Measurements from ENCODE around the gene SH3BGRL3.
"Not testable (repeated sequence)": the region's sequence is repeated elsewhere in the genome, so short reads cannot be mapped to it uniquely, and the experiment has no call there.

Gene SH3BGRL3

GRCh38 chr1:26291433-26291832, 11.5 kb downstream of the SH3BGRL3 start:
- Histone ChIP-seq H3K36me3 (ENCODE audit: insufficient read depth, low read length) (no peaks in the 10 kb centered on the region), H3K4me1 (ENCODE audit: control insufficient read depth, insufficient read depth, low read length, unreplicated experiment) (peaks cover 25% of the 10 kb centered on the region), H3K4me3 (ENCODE audit: low read depth, low read length) (no peak overlapping the region), H3K27me3 (ENCODE audit: insufficient read depth, low read length) (no peaks in the 10 kb centered on the region), H3K27ac (ENCODE audit: low read depth, low read length) (no peak overlapping the region), H2AFZ (ENCODE audit: low read length, unreplicated experiment) (no peak overlapping the region), H3K79me2 (ENCODE audit: control insufficient read depth, insufficient read depth, low read length, unreplicated experiment) (no peaks in the 10 kb centered on the region)

DNA sequence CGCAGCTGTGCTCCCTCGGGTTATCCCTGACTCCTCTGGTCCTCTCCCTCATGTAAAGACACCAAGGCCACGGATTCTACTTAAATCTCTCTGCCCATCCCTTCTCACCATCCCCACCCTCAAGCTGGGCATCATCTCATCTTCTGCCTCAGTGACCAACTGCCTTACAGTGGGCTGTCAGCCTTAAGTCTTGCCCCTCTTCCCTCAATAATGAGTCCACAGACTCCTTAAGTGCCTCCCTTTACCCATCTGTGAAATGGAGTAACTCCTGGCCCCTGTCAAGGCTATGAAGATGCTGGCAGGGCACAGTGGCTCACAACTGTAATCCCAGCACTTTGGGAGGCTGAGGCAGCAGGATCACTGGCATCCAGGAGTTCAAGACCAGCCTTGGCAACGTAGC, 12.1 kb downstream of the SH3BGRL3 start:
- Histone ChIP-seq H3K27ac (ENCODE audit: low read depth, low read length) (no peak overlapping the region), H3K27me3 (ENCODE audit: insufficient read depth, low read length) (no peaks in the 10 kb centered on the region), H3K79me2 (ENCODE audit: control insufficient read depth, insufficient read depth, low read length, unreplicated experiment) (no peaks in the 10 kb centered on the region), H3K4me1 (ENCODE audit: control insufficient read depth, insufficient read depth, low read length, unreplicated experiment) (peaks cover 20% of the 10 kb centered on the region), H3K4me3 (ENCODE audit: low read depth, low read length) (no peak overlapping the region), H3K36me3 (ENCODE audit: insufficient read depth, low read length) (no peaks in the 10 kb centered on the region), H2AFZ (ENCODE audit: low read length, unreplicated experiment) (no peak overlapping the region)

GRCh38 chr1:26292735-26293134, 12.8 kb downstream of the SH3BGRL3 start:
- not testable (repeated sequence) for H2AFZ ChIP-seq (ENCODE audit: low read length, unreplicated experiment); H3K27ac ChIP-seq (ENCODE audit: low read depth, low read length); H3K36me3 ChIP-seq (ENCODE audit: insufficient read depth, low read length); H3K4me3 ChIP-seq (ENCODE audit: low read depth, low read length); H3K79me2 ChIP-seq (ENCODE audit: control insufficient read depth, insufficient read depth, low read length, unreplicated experiment); H3K27me3 ChIP-seq (ENCODE audit: insufficient read depth, low read length)
- H3K4me1 ChIP-seq (ENCODE audit: control insufficient read depth, insufficient read depth, low read length, unreplicated experiment) = peaks cover 14% of the 10 kb centered on the region

- Histone ChIP-seq H3K36me3 (ENCODE audit: insufficient read depth, low read length) (no peaks in the 10 kb centered on the region), H2AFZ (ENCODE audit: low read length, unreplicated experiment) (no peak overlapping the region), H3K4me1 (ENCODE audit: control insufficient read depth, insufficient read depth, low read length, unreplicated experiment) (peaks cover 13% of the 10 kb centered on the region), H3K4me3 (ENCODE audit: low read depth, low read length) (no peak overlapping the region), H3K27me3 (ENCODE audit: insufficient read depth, low read length) (no peaks in the 10 kb centered on the region), H3K27ac (ENCODE audit: low read depth, low read length) (no peak overlapping the region), H3K79me2 (ENCODE audit: control insufficient read depth, insufficient read depth, low read length, unreplicated experiment) (no peaks in the 10 kb centered on the region)
These were observed 14.1 kb downstream of the SH3BGRL3 start for GRCh38 chr1:26293911-26294463.

DNA sequence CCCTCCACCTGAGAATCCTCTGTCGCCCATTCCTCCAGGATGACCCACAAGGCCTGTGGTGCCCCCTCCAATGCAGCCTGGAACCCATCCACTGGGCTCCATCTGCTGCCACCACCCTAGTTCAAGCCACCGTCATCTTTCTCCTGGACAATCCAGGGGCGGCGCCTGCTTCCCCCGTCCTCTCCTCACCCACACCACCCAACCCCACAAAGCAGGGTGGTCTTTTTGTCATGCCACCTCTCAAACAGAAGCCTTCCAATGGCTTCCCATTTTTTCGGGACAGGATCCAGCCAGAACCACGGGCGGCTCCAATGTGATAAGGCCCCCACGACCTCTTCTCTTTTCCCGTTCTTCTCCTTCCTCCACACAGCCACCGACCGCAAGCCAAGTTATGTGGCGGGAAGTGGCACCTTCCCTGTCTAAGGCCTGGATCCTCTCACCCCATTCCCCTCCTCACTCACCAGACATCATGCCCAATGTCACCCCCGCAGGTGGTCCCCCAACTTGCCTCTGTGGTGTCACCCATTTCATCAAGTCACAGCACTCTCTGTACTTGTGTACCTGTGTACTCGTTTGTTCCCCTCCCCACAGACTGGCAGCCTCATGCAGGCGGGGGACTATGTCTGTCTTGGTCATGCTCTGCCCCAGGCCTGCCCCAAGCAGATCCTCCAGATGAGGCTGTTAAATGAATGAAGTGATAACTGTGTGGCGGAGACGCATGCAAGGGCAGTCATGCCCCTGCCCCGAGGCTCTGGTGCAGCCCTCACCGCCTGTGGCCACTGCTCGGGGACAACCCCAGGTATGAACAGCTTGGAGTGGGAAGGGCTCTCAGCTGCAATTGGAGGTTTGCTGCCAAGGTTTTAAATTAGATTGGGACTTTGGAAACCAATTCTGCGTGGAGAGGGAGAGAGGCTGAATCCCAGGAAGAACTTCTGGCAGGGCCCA, 15.6 kb downstream of the SH3BGRL3 start:
- Histone ChIP-seq H3K27ac (ENCODE audit: low read depth, low read length) (no peak overlapping the region), H3K27me3 (ENCODE audit: insufficient read depth, low read length) (no peaks in the 10 kb centered on the region)

GRCh38 chr1:26296340-26297056, 16.6 kb downstream of the SH3BGRL3 start:
- Histone ChIP-seq H3K36me3 (ENCODE audit: insufficient read depth, low read length) (no peaks in the 10 kb centered on the region), H2AFZ (ENCODE audit: low read length, unreplicated experiment) (no peak overlapping the region), H3K4me1 (ENCODE audit: control insufficient read depth, insufficient read depth, low read length, unreplicated experiment) (peaks cover 17% of the 10 kb centered on the region), H3K27ac (ENCODE audit: low read depth, low read length) (no peak overlapping the region), H3K27me3 (ENCODE audit: insufficient read depth, low read length) (no peaks in the 10 kb centered on the region), H3K4me3 (ENCODE audit: low read depth, low read length) (no peak overlapping the region), H3K79me2 (ENCODE audit: control insufficient read depth, insufficient read depth, low read length, unreplicated experiment) (peaks cover 1% of the 10 kb centered on the region)

More for the DNA sequence above, 15.6 kb downstream of the SH3BGRL3 start:
- H3K4me1 ChIP-seq (ENCODE audit: control insufficient read depth, insufficient read depth, low read length, unreplicated experiment) = peaks cover 9% of the 10 kb centered on the region
- H3K79me2 ChIP-seq (ENCODE audit: control insufficient read depth, insufficient read depth, low read length, unreplicated experiment) = no peaks in the 10 kb centered on the region
- H3K4me3 ChIP-seq (ENCODE audit: low read depth, low read length) = no peak overlapping the region
- H3K36me3 ChIP-seq (ENCODE audit: insufficient read depth, low read length) = no peaks in the 10 kb centered on the region
- H2AFZ ChIP-seq (ENCODE audit: low read length, unreplicated experiment) = no peak overlapping the region

DNA sequence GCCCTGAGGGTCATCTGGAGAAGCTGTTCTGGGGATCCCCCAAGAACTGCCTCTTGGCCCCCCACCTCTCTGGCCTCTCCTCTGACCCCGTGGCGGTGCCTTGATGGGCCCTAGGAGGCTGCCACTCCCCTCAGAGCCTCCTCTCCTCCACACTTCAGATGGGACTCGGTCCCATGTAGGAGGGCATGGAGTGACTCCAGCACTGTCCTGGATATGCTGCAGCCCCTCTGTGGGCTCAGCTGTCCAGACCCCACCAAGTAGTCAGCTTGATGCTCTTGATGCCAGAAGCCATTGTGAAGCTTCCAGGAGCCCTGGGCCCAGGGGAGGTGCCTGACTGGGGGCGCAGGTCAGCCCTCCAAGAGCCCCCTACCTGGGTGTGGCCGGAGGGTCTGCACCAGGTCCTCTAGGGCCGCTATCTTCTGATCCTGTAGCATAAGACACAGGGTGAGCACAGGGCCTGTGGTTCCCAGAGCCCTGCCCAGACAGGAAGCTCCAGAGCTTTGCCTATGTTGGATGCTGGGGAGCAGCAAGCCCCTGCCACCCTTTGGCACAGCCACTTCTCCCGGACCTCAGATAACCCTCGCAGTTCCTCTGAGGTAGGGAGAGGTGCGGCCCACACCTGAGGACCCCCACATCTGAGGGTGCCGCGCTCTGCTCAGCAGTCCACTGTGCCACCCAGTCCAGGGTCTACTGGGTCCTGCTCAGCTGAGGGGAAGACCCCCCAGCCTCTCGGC, 17.3 kb downstream of the SH3BGRL3 start:
- H3K27me3 ChIP-seq (ENCODE audit: insufficient read depth, low read length) = no peaks in the 10 kb centered on the region
- H3K4me1 ChIP-seq (ENCODE audit: control insufficient read depth, insufficient read depth, low read length, unreplicated experiment) = peaks cover 23% of the 10 kb centered on the region
- H3K27ac ChIP-seq (ENCODE audit: low read depth, low read length) = no peak overlapping the region
- H3K79me2 ChIP-seq (ENCODE audit: control insufficient read depth, insufficient read depth, low read length, unreplicated experiment) = peaks cover 7% of the 10 kb centered on the region
- H2AFZ ChIP-seq (ENCODE audit: low read length, unreplicated experiment) = no peak overlapping the region
- H3K4me3 ChIP-seq (ENCODE audit: low read depth, low read length) = no peak overlapping the region
- H3K36me3 ChIP-seq (ENCODE audit: insufficient read depth, low read length) = no peaks in the 10 kb centered on the region

GRCh38 chr1:26297791-26298124, 17.9 kb downstream of the SH3BGRL3 start:
- H3K36me3 ChIP-seq (ENCODE audit: insufficient read depth, low read length) = no peaks in the 10 kb centered on the region
- H3K27ac ChIP-seq (ENCODE audit: low read depth, low read length) = peak overlapping the region; percentile 25; the same call in 1 of the 2 replicates

DNA sequence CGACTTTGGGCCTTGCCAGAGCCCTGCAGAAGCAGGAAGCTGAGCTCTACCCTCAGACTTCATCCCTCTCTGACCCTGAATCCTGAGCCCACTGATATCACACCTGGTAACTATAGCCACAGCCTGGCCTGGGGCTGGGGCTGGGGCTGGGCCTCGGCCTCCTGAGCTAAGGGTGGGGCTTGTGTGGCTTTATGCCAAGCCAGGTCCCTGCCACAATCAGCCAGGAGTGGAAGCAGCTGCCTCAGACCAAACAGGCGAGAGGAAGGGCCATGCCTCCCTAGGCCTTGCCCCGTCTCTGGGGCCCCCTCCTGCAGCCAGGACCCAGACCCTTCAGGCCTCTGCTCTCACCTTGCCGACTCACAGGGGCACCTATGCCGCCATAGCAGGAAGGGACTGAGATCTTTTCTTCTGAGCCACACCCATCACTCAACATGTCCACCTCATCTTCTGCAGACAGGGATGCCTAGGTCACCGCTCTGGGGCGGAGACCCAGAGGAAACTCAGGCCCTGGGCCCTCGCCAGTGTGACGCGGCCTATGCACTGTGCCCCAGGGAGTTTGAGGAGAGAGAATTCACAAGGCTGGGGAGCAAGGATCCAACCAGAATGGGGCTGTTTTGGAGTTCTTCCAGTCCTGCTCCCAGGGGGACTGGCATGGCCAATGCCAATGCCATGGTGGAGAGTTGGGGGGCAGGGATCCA, 20.8 kb downstream of the SH3BGRL3 start:
- no peaks in the 10 kb centered on the region for H3K36me3 ChIP-seq (ENCODE audit: insufficient read depth, low read length)
- H3K4me1 ChIP-seq (ENCODE audit: control insufficient read depth, insufficient read depth, low read length, unreplicated experiment) = peaks cover 38% of the 10 kb centered on the region
- no peak overlapping the region for H3K4me3 ChIP-seq (ENCODE audit: low read depth, low read length)
- no peak overlapping the region for H2AFZ ChIP-seq (ENCODE audit: low read length, unreplicated experiment)
- H3K27ac ChIP-seq (ENCODE audit: low read depth, low read length) = no peak overlapping the region
- no peaks in the 10 kb centered on the region for H3K27me3 ChIP-seq (ENCODE audit: insufficient read depth, low read length)
- H3K79me2 ChIP-seq (ENCODE audit: control insufficient read depth, insufficient read depth, low read length, unreplicated experiment) = peaks cover 13% of the 10 kb centered on the region

More at GRCh38 chr1:26297791-26298124, 17.9 kb downstream of the SH3BGRL3 start:
- Histone ChIP-seq H3K4me3 (ENCODE audit: low read depth, low read length) (no peak overlapping the region), H3K4me1 (ENCODE audit: control insufficient read depth, insufficient read depth, low read length, unreplicated experiment) (peaks cover 28% of the 10 kb centered on the region), H3K27me3 (ENCODE audit: insufficient read depth, low read length) (no peaks in the 10 kb centered on the region), H3K79me2 (ENCODE audit: control insufficient read depth, insufficient read depth, low read length, unreplicated experiment) (peaks cover 7% of the 10 kb centered on the region), H2AFZ (ENCODE audit: low read length, unreplicated experiment) (no peak overlapping the region)
